Coronary artery (tissue), 2 donors: ENCODE measurements around the gene NFE2L2.

Experiments
- DNase-seq: peaks from one replicate; pipeline ENCODE4 v3.0.0-alpha.2; 2017; ENCODE audit warnings: low spot score
- H3K27ac ChIP-seq, 2 donors: fragments of 200-600 bp; sonication (generic); one replicate each; pipeline ENCODE4 v1.5.1; 2016 to 2019
- H3K4me3 ChIP-seq: fragments of 200-600 bp; sonication (generic); 2 replicates; pipeline ENCODE4 v1.5.1; 2016; ENCODE audit warnings: mild to moderate bottlenecking, moderate library complexity
- CTCF ChIP-seq: fragments of 200-600 bp; sonication (generic); IDR thresholded peaks from one replicate; pipeline ENCODE4 v1.5.1; 2019; ENCODE audit warnings: antibody characterized with exemption

Gene NFE2L2

DNA sequence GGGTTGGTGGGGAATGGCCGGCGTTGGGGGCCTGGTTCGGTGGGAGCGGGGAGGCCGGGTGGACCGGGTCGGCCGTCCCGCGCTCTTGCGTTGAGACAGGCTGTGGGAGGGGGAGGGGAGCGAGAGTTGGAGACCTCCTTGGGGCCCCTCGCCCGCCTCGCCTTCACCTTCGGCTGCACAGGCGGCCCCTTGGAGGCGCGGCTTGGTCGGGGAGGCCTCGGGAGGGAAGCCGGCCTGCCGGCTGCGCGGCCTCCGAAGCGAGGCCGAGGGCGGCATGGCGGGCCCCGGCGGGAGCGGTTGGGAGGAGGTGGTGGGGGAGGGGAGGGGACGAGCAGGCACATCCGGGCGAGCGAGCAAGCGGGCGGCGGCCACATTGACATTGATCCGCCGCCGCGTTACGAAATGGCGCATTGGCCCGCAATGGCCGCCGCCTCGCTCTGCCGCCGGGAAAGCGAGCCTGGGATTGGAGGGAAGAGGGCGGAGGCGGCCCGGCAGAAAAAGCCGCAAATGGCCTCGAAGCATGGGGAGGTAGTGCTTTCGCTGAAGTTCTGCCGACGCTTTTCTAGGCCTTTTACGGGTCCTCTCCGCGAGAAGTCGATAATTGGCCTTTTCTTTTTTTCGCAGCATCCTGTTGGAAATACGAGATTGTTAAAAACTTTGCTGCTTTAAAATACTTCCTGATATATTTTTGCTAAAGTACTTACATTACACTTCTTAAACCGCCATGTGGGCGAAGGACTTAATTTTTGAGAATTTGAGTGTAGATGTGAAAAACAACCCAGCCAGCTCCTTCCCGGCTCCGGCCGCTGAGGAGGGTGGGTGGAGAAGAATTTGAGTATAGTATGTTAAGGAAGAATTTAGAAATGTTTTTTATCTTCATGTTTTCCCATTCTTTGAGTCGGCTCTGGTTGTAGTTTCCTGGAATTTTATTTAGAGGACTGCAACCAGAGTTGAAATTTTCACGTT, 51.4 kb downstream of the NFE2L2 start:
- no peak for TF ChIP-seq CTCF
- DNase-seq = peak; percentile 94
- Histone ChIP-seq H3K27ac (peak overlapping the region; percentile 96 to 98), H3K4me3 (peak overlapping the region; percentile 85)

DNA sequence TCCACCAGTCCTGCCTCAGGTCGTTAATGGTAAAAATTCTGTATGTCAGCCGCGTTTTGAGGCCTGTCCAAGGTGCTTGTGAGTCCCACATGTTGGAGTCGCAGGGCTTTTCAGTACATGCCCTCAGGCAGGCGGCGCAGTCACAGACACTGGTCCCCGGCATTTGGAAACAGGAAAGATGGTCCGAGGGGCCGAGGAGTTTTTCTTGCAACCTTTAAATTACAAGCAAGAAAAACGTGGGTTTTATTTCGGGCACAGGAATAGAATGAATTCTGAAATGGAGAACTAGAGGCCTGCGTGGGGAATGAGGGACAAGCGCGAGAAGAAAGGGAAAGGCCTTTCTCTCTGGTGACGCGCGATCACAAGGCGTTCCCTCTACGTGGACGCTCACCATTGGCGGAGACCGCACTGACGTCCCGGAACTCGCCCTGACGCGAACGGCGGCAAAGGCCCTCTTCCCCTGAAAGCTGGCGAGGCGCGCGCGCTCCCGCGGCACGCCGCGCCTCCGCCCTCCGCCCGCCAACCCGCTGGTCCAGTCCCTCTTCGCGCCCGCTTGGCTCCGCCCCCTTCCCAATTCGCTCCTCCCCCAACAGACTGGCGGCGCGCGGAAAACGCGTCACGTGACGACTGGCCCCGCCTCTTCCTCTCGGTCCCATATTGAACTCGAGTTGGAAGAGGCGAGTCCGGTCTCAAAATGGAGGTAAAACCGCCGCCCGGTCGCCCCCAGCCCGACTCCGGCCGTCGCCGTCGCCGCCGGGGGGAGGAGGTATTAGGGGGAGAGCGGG, 52.2 kb downstream of the NFE2L2 start, which contains the start of gene HNRNPA3:
TSS of gene HNRNPA3 (plus strand) at position 689 of the 785 bp plus-strand sequence. CDS start at position 695, 6 bp downstream.
- DNase-seq = peak; percentile 99
- Histone ChIP-seq H3K27ac (peak within 1 kb of the TSS; percentile 96 to 98), H3K4me3 (peak within 1 kb of the TSS; percentile 85)
- TF ChIP-seq CTCF = no peak

GRCh38 chr2:177211576-177212105, 52.9 kb downstream of the NFE2L2 start:
- Histone ChIP-seq H3K27ac (peak overlapping the region; percentile 92 to 98), H3K4me3 (peak overlapping the region; percentile 68)
- no peak for TF ChIP-seq CTCF
- no peak for DNase-seq

GRCh38 chr2:177211169-177211568, 53.4 kb downstream of the NFE2L2 start:
- DNase-seq = no peak
- Histone ChIP-seq H3K27ac (peak overlapping the region; percentile 92 to 98), H3K4me3 (peak overlapping the region; percentile 68)
- TF ChIP-seq CTCF = no peak

DNA sequence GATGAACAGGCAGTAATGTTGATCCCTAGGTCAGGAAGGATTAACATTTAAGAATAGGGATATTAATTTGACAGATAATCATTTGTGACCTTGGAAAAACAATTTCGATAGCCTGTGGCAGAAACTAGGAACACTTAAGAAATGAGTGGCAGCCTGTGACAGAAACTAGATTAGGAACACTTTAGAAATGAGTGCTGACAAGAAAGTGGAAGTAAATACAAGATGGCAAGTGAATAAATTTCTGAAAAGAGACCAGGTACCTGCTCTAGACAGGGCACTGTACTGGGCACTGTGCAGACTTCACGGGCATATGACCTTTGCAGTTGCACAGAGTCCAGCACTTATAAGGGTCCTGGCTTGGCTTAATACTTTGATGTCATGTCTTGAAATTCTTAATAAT, 57.4 kb downstream of the NFE2L2 start:
- no peak overlapping the region for H3K27ac ChIP-seq
- TF ChIP-seq CTCF = no peak
- no peak overlapping the region for H3K4me3 ChIP-seq
- no peak for DNase-seq

- TF ChIP-seq CTCF = no peak
- H3K27ac ChIP-seq = no peak overlapping the region
- DNase-seq = no peak
- H3K4me3 ChIP-seq = no peak overlapping the region
Measured at GRCh38 chr2:177204417-177204816, 60.1 kb downstream of the NFE2L2 start.
